HCT116 (cell line): ENCODE data around the gene MGST3.

ENCODE experiments used
- EZH2 ChIP-seq: fragments of 200-600 bp; sonication (generic); IDR thresholded peaks from 2 replicates; pipeline ENCODE4 v1.6.1; 2017; ENCODE audit warnings: antibody characterized with exemption, mixed run types
- JUND ChIP-seq: IDR thresholded peaks from 2 replicates; pipeline ENCODE4 v1.6.1; 2012
- POLR2A ChIP-seq: IDR thresholded peaks from 2 replicates; pipeline ENCODE4 v1.7.0; 2011; ENCODE audit warnings: borderline replicate concordance; ENCODE audit not compliant: insufficient read depth, insufficient read length; ENCODE audit errors: extremely low read depth
- SIN3A ChIP-seq: IDR thresholded peaks from 2 replicates; pipeline ENCODE4 v1.6.1; 2012; ENCODE audit warnings: low read depth
- TF ChIP-seq, protein P1 (sequence below), 3 experiments: fragments of 200-600 bp in 1 of 3; sonication (generic) in 1 of 3; IDR thresholded peaks in 2 of 3; conservative IDR thresholded peaks in 1 of 3; 2 replicates each; pipeline ENCODE4 v1.5.1; 2012 to 2017; ENCODE audit warnings: low read depth in 2 of 3, low read length in 2 of 3, antibody characterized with exemption in 1 of 3, borderline replicate concordance in 1 of 3, control low read depth in 1 of 3, mild to moderate bottlenecking in 1 of 3, mixed read lengths in 1 of 3, mixed run types in 1 of 3, moderate library complexity in 1 of 3; ENCODE audit not compliant: insufficient read depth in 1 of 3

DNA sequence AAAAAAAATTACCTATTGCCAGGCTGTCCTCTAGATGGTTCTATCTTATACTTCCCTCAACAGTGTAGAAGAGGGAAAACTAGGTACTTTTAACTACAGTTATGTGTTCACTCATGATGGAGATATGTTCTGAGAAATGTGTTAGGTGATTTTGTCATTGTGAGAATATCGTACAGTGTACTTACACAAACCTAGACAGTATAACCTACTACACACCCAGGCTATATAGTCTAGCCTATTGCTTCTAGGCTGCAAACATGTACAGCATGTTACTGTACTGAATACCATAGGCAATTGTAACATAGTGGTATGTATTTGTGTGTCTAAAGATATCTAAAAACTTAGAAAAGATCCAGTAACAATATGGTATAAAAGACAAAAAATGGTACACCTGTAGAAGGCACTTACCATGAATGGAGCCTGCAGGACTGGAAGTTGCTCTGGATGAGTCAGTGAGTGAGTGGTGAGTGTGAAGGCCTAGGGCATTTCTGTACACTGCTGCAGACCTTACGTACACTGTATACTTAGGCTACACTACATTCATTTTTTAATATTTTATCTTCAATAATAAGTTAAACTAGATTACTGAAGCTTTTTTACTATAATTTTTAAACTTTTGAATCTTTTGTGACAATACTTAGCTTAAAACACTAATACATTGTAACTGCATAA lies 13.2 kb downstream of the MGST3 start:
- TF ChIP-seq, protein P1, sequence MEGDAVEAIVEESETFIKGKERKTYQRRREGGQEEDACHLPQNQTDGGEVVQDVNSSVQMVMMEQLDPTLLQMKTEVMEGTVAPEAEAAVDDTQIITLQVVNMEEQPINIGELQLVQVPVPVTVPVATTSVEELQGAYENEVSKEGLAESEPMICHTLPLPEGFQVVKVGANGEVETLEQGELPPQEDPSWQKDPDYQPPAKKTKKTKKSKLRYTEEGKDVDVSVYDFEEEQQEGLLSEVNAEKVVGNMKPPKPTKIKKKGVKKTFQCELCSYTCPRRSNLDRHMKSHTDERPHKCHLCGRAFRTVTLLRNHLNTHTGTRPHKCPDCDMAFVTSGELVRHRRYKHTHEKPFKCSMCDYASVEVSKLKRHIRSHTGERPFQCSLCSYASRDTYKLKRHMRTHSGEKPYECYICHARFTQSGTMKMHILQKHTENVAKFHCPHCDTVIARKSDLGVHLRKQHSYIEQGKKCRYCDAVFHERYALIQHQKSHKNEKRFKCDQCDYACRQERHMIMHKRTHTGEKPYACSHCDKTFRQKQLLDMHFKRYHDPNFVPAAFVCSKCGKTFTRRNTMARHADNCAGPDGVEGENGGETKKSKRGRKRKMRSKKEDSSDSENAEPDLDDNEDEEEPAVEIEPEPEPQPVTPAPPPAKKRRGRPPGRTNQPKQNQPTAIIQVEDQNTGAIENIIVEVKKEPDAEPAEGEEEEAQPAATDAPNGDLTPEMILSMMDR (IDR thresholded peaks at IDR 0.05 in 2 of 3, conservative IDR thresholded peaks at IDR 0.05 in 1 of 3; ENCODE audit: borderline replicate concordance in 1 of 3, insufficient read depth in 1 of 3, low read depth in 2 of 3, low read length in 2 of 3) = no peak
- TF ChIP-seq EZH2 (no peak), JUND (no peak), POLR2A (no peak), SIN3A (no peak)
